Cardiac fibroblast (primary cell): ENCODE results near the gene LMBR1.

Experiments used
- DNase-seq, 2 donors: peaks; one replicate each; pipeline versions ENCODE4 v3.0.0 to v3.0.0-alpha.2; 2010; ENCODE audit warnings: low read depth in 2 of 2
- H3K4me3 ChIP-seq, 2 donors: replicated peaks in 1 of 2; 1 replicate in 1 of 2; 2 replicates in 1 of 2; pipeline ENCODE4 v1.5.1; 2011; ENCODE audit warnings: low read depth in 2 of 2, low read length in 2 of 2, mild to moderate bottlenecking in 2 of 2, moderate library complexity in 1 of 2
- CTCF ChIP-seq: IDR thresholded peaks from one replicate; pipeline ENCODE4 v1.5.1; 2011; ENCODE audit warnings: low read depth, mild to moderate bottlenecking, low read length, inconsistent platforms

LMBR1 gene

GRCh38 chr7:156661637-156662036, 231.3 kb downstream of the LMBR1 start:
- H3K4me3 ChIP-seq: no peak overlapping the region
- DNase-seq: no peak
- no peak for TF ChIP-seq CTCF

- TF ChIP-seq CTCF: no peak
- H3K4me3 ChIP-seq: no peak overlapping the region
- DNase-seq: no peak
These were observed 233.0 kb downstream of the LMBR1 start for GRCh38 chr7:156659961-156660360.

- H3K4me3 ChIP-seq: no peak overlapping the region
- DNase-seq: no peak
- TF ChIP-seq CTCF: no peak
These were observed 233.8 kb downstream of the LMBR1 start for GRCh38 chr7:156659203-156659602.

- no peak for TF ChIP-seq CTCF
- no peak for DNase-seq
- H3K4me3 ChIP-seq: no peak overlapping the region
These were observed 235.3 kb downstream of the LMBR1 start for GRCh38 chr7:156657681-156658080.

- no peak for TF ChIP-seq CTCF
- H3K4me3 ChIP-seq: no peak overlapping the region
- DNase-seq: no peak
These were observed 236.4 kb downstream of the LMBR1 start for GRCh38 chr7:156656598-156656997.

GRCh38 chr7:156655983-156656382, 237.0 kb downstream of the LMBR1 start:
- DNase-seq: no peak
- TF ChIP-seq CTCF: no peak
- no peak overlapping the region for H3K4me3 ChIP-seq

GRCh38 chr7:156655251-156655650, 237.7 kb downstream of the LMBR1 start:
- no peak for TF ChIP-seq CTCF
- DNase-seq: no peak
- no peak overlapping the region for H3K4me3 ChIP-seq
